HEK293T (cell line): ENCODE measurements around the gene TCF19.

ENCODE experiments used
- BHLHE40 ChIP-seq: fragments of 450-650 bp; IDR thresholded peaks from 2 replicates; pipeline ENCODE4 v1.6.1; 2016; ENCODE audit warnings: mild to moderate bottlenecking, moderate library complexity, borderline replicate concordance
- CTBP1 ChIP-seq: fragments of 450-650 bp; IDR thresholded peaks from 2 replicates; pipeline ENCODE4 v1.6.1; 2016; ENCODE audit warnings: borderline replicate concordance
- ELF4 ChIP-seq: fragments of 450-650 bp; IDR thresholded peaks from 2 replicates; pipeline ENCODE4 v1.6.1; 2017; ENCODE audit warnings: antibody characterized with exemption
- FOXK2 ChIP-seq: fragments of 450-650 bp; IDR thresholded peaks from 2 replicates; pipeline ENCODE4 v1.6.1; 2016; ENCODE audit warnings: mild to moderate bottlenecking
- HDGF ChIP-seq: fragments of 450-650 bp; IDR thresholded peaks from 2 replicates; pipeline ENCODE4 v1.6.1; 2017; ENCODE audit warnings: antibody characterized with exemption, borderline replicate concordance
- L3MBTL2 ChIP-seq: fragments of 450-650 bp; conservative IDR thresholded peaks from 2 replicates; pipeline ENCODE4 v1.6.1; 2016; ENCODE audit warnings: mild to moderate bottlenecking
- PKNOX1 ChIP-seq: fragments of 450-650 bp; IDR thresholded peaks from 2 replicates; pipeline ENCODE4 v1.6.1; 2016
- TARDBP ChIP-seq: fragments of 450-650 bp; IDR thresholded peaks from 2 replicates; pipeline ENCODE4 v1.6.1; 2016
- ZNF384 ChIP-seq: fragments of 450-650 bp; IDR thresholded peaks from 2 replicates; pipeline ENCODE4 v1.6.1; 2016

GRCh38 chr6:31187780-31188194, 29.4 kb downstream of the TCF19 start:
- TF ChIP-seq TARDBP (no peak), BHLHE40 (no peak), FOXK2 (no peak), CTBP1 (no peak), ZNF384 (peak; percentile 25; the same call in 1 of the 2 replicates), PKNOX1 (no peak), HDGF (no peak), ELF4 (no peak), L3MBTL2 (no peak)
